ENCODE results near the gene AUTS2.

AUTS2 gene

GRCh38 chr7:69651101-69651590 lies 52.9 kb downstream of the AUTS2 start:
- no peak overlapping the region for H3K4me3 ChIP-seq (ENCODE audit: insufficient read length, low read depth)
- DNase-seq (ENCODE audit: low read depth, low spot score): no peak
- no peak overlapping the region for H3K9ac ChIP-seq (ENCODE audit: insufficient read length, low read depth)
- no peaks in the 10 kb centered on the region for H3K9me3 ChIP-seq (ENCODE audit: insufficient read depth, low read length)
- peaks cover 35% of the 10 kb centered on the region for H3K27me3 ChIP-seq (ENCODE audit: insufficient read depth, insufficient read length)
- peaks cover 3% of the 10 kb centered on the region for H3K4me1 ChIP-seq (ENCODE audit: insufficient read depth, insufficient read length)
- no peaks in the 10 kb centered on the region for H3K36me3 ChIP-seq (ENCODE audit: insufficient read depth, insufficient read length, low read length)
- no peak for TF ChIP-seq SUZ12 (IDR thresholded peaks at IDR 0.05; ENCODE audit: extremely low read depth, insufficient read depth, insufficient read length)
- TF ChIP-seq ZNF274 (IDR thresholded peaks at IDR 0.05; ENCODE audit: low read depth, low read length): no peak
- TF ChIP-seq YY1 (IDR thresholded peaks at IDR 0.05; ENCODE audit: insufficient read depth, insufficient read length): no peak

GRCh38 chr7:69652947-69653701 lies 54.8 kb downstream of the AUTS2 start:
- Histone ChIP-seq H3K4me1 (ENCODE audit: insufficient read depth, insufficient read length) (peaks cover 3% of the 10 kb centered on the region), H3K36me3 (ENCODE audit: insufficient read depth, insufficient read length, low read length) (no peaks in the 10 kb centered on the region), H3K27me3 (ENCODE audit: insufficient read depth, insufficient read length) (peaks cover 33% of the 10 kb centered on the region), H3K4me3 (ENCODE audit: insufficient read length, low read depth) (no peak overlapping the region), H3K9me3 (ENCODE audit: insufficient read depth, low read length) (no peaks in the 10 kb centered on the region), H3K9ac (ENCODE audit: insufficient read length, low read depth) (no peak overlapping the region)
- no peak for TF ChIP-seq SUZ12 (IDR thresholded peaks at IDR 0.05; ENCODE audit: extremely low read depth, insufficient read depth, insufficient read length)
- TF ChIP-seq YY1 (IDR thresholded peaks at IDR 0.05; ENCODE audit: insufficient read depth, insufficient read length): no peak
- no peak for TF ChIP-seq ZNF274 (IDR thresholded peaks at IDR 0.05; ENCODE audit: low read depth, low read length)
- DNase-seq (ENCODE audit: low read depth, low spot score): no peak

- H3K4me3 ChIP-seq (ENCODE audit: insufficient read length, low read depth): no peak overlapping the region
- H3K27me3 ChIP-seq (ENCODE audit: insufficient read depth, insufficient read length): peaks cover 28% of the 10 kb centered on the region
- H3K9ac ChIP-seq (ENCODE audit: insufficient read length, low read depth): no peak overlapping the region
- H3K4me1 ChIP-seq (ENCODE audit: insufficient read depth, insufficient read length): peaks cover 3% of the 10 kb centered on the region
- DNase-seq (ENCODE audit: low read depth, low spot score): no peak
- H3K36me3 ChIP-seq (ENCODE audit: insufficient read depth, insufficient read length, low read length): no peaks in the 10 kb centered on the region
- TF ChIP-seq ZNF274 (IDR thresholded peaks at IDR 0.05; ENCODE audit: low read depth, low read length): no peak
- TF ChIP-seq SUZ12 (IDR thresholded peaks at IDR 0.05; ENCODE audit: extremely low read depth, insufficient read depth, insufficient read length): no peak
- TF ChIP-seq YY1 (IDR thresholded peaks at IDR 0.05; ENCODE audit: insufficient read depth, insufficient read length): no peak
- H3K9me3 ChIP-seq (ENCODE audit: insufficient read depth, low read length): no peaks in the 10 kb centered on the region
These were observed 55.5 kb downstream of the AUTS2 start for GRCh38 chr7:69653806-69654205.

- H3K4me1 ChIP-seq (ENCODE audit: insufficient read depth, insufficient read length): peaks cover 3% of the 10 kb centered on the region
- no peaks in the 10 kb centered on the region for H3K9me3 ChIP-seq (ENCODE audit: insufficient read depth, low read length)
- H3K4me3 ChIP-seq (ENCODE audit: insufficient read length, low read depth): no peak overlapping the region
- no peaks in the 10 kb centered on the region for H3K36me3 ChIP-seq (ENCODE audit: insufficient read depth, insufficient read length, low read length)
- H3K9ac ChIP-seq (ENCODE audit: insufficient read length, low read depth): no peak overlapping the region
- TF ChIP-seq SUZ12 (IDR thresholded peaks at IDR 0.05; ENCODE audit: extremely low read depth, insufficient read depth, insufficient read length) (no peak), YY1 (IDR thresholded peaks at IDR 0.05; ENCODE audit: insufficient read depth, insufficient read length) (no peak), ZNF274 (IDR thresholded peaks at IDR 0.05; ENCODE audit: low read depth, low read length) (no peak)
- H3K27me3 ChIP-seq (ENCODE audit: insufficient read depth, insufficient read length): peaks cover 23% of the 10 kb centered on the region
- no peak for DNase-seq (ENCODE audit: low read depth, low spot score)
These were observed 56.1 kb downstream of the AUTS2 start for GRCh38 chr7:69654381-69654780.

GRCh38 chr7:69654849-69655707 lies 56.8 kb downstream of the AUTS2 start:
- Histone ChIP-seq H3K4me3 (ENCODE audit: insufficient read length, low read depth) (no peak overlapping the region), H3K9ac (ENCODE audit: insufficient read length, low read depth) (no peak overlapping the region), H3K4me1 (ENCODE audit: insufficient read depth, insufficient read length) (peaks cover 3% of the 10 kb centered on the region), H3K9me3 (ENCODE audit: insufficient read depth, low read length) (no peaks in the 10 kb centered on the region), H3K36me3 (ENCODE audit: insufficient read depth, insufficient read length, low read length) (no peaks in the 10 kb centered on the region), H3K27me3 (ENCODE audit: insufficient read depth, insufficient read length) (peaks cover 17% of the 10 kb centered on the region)
- no peak for DNase-seq (ENCODE audit: low read depth, low spot score)
- TF ChIP-seq YY1 (IDR thresholded peaks at IDR 0.05; ENCODE audit: insufficient read depth, insufficient read length) (no peak), SUZ12 (IDR thresholded peaks at IDR 0.05; ENCODE audit: extremely low read depth, insufficient read depth, insufficient read length) (no peak), ZNF274 (IDR thresholded peaks at IDR 0.05; ENCODE audit: low read depth, low read length) (no peak)

- no peaks in the 10 kb centered on the region for H3K9me3 ChIP-seq (ENCODE audit: insufficient read depth, low read length)
- H3K9ac ChIP-seq (ENCODE audit: insufficient read length, low read depth): no peak overlapping the region
- peaks cover 2% of the 10 kb centered on the region for H3K4me1 ChIP-seq (ENCODE audit: insufficient read depth, insufficient read length)
- DNase-seq (ENCODE audit: low read depth, low spot score): no peak
- no peaks in the 10 kb centered on the region for H3K36me3 ChIP-seq (ENCODE audit: insufficient read depth, insufficient read length, low read length)
- H3K27me3 ChIP-seq (ENCODE audit: insufficient read depth, insufficient read length): peaks cover 11% of the 10 kb centered on the region
- TF ChIP-seq YY1 (IDR thresholded peaks at IDR 0.05; ENCODE audit: insufficient read depth, insufficient read length) (no peak), SUZ12 (IDR thresholded peaks at IDR 0.05; ENCODE audit: extremely low read depth, insufficient read depth, insufficient read length) (no peak), ZNF274 (IDR thresholded peaks at IDR 0.05; ENCODE audit: low read depth, low read length) (no peak)
- no peak overlapping the region for H3K4me3 ChIP-seq (ENCODE audit: insufficient read length, low read depth)
These were observed 57.8 kb downstream of the AUTS2 start for GRCh38 chr7:69656077-69656476.

GRCh38 chr7:69656890-69657289 lies 58.6 kb downstream of the AUTS2 start:
- no peak for TF ChIP-seq ZNF274 (IDR thresholded peaks at IDR 0.05; ENCODE audit: low read depth, low read length)
- TF ChIP-seq SUZ12 (IDR thresholded peaks at IDR 0.05; ENCODE audit: extremely low read depth, insufficient read depth, insufficient read length): no peak
- TF ChIP-seq YY1 (IDR thresholded peaks at IDR 0.05; ENCODE audit: insufficient read depth, insufficient read length): no peak
- no peak for DNase-seq (ENCODE audit: low read depth, low spot score)
- Histone ChIP-seq H3K9me3 (ENCODE audit: insufficient read depth, low read length) (no peaks in the 10 kb centered on the region), H3K9ac (ENCODE audit: insufficient read length, low read depth) (no peak overlapping the region), H3K4me1 (ENCODE audit: insufficient read depth, insufficient read length) (peaks cover 2% of the 10 kb centered on the region), H3K27me3 (ENCODE audit: insufficient read depth, insufficient read length) (peaks cover 7% of the 10 kb centered on the region), H3K36me3 (ENCODE audit: insufficient read depth, insufficient read length, low read length) (no peaks in the 10 kb centered on the region), H3K4me3 (ENCODE audit: insufficient read length, low read depth) (no peak overlapping the region)
